K562 (cell line): ENCODE results near the gene DHX57. TPM values are rescaled to one million over a fixed set of nuclear protein-coding genes. Genes with fewer than 3 reads are reported as not detected.

Source experiments
- ADNP ChIP-seq: fragments of 200-800 bp; sonication (Bioruptor generic); IDR thresholded peaks from 2 replicates; pipeline ENCODE4 v1.6.1; 2016; ENCODE audit warnings: missing genetic modification characterization, missing compliant biosample characterization
- BRCA1 ChIP-seq, 2 experiments: fragments of 450-650 bp in 1 of 2; sonication (generic) in 1 of 2; formaldehyde crosslinking in 1 of 2; IDR thresholded peaks; 2 replicates each; pipeline versions ENCODE4 v1.5.0 to v1.6.1; 2017 to 2020; ENCODE audit warnings: mild to moderate bottlenecking in 1 of 2, missing genetic modification reagents in 1 of 2
- CBX1 ChIP-seq: sonication (generic); IDR thresholded peaks from 2 replicates; pipeline ENCODE4 v1.6.1; 2016; ENCODE audit warnings: antibody characterized with exemption, low read depth, mild to moderate bottlenecking
- CCNT2 ChIP-seq: IDR thresholded peaks from 2 replicates; pipeline ENCODE4 v1.6.1; 2011; ENCODE audit warnings: borderline replicate concordance, low read depth, mild to moderate bottlenecking, moderate library complexity, mixed read lengths, low read length; ENCODE audit not compliant: insufficient read length; ENCODE audit errors: extremely low read depth
- GABPA ChIP-seq: fragments of 200-800 bp; sonication (Bioruptor generic); conservative IDR thresholded peaks from 2 replicates; pipeline ENCODE4 v1.6.1; 2016; ENCODE audit warnings: low read depth, missing genetic modification characterization, missing compliant biosample characterization
- NCOA2 ChIP-seq, 2 experiments: fragments of 450-650 bp; IDR thresholded peaks; 2 replicates each; pipeline ENCODE4 v1.6.1; 2018; ENCODE audit warnings: mild to moderate bottlenecking in 2 of 2, moderate library complexity in 1 of 2; ENCODE audit not compliant: partially characterized antibody in 2 of 2
- POLR2AphosphoS2 ChIP-seq: IDR thresholded peaks from 2 replicates; pipeline ENCODE4 v1.6.1; 2012; ENCODE audit warnings: low read length, improper control_type of control experiment
- RHOXF2B ChIP-seq: fragments of 250-450 bp; sonication (Bioruptor Pico); conservative IDR thresholded peaks from 2 replicates; pipeline ENCODE4 v1.5.1; 2021
- TBL1XR1 ChIP-seq, 2 experiments: IDR thresholded peaks; 2 replicates each; pipeline ENCODE4 v1.6.1; 2012; ENCODE audit warnings: improper control_type of control experiment in 2 of 2, low read length in 2 of 2, mild to moderate bottlenecking in 1 of 2
- ZBTB17 ChIP-seq: fragments of 450-650 bp; formaldehyde crosslinking; IDR thresholded peaks from 2 replicates; pipeline ENCODE4 v1.4.0; 2020; ENCODE audit warnings: mild to moderate bottlenecking
- ZNF76 ChIP-seq: fragments of 250-450 bp; sonication (Bioruptor Pico); IDR thresholded peaks from 2 replicates; pipeline ENCODE4 v1.4.0; 2020; ENCODE audit warnings: mild to moderate bottlenecking, moderate library complexity, borderline replicate concordance
- polyA plus RNA-seq, 8 experiments: library from polyadenylated mRNA; depleted of rRNA in 4 of 8; stranded (reverse) in 5 of 8; unstranded in 3 of 8; fragments of >200 nt; fragmentation: Nextera tagmentation in 2 of 8; fragmentation: Illumina TruSeq in 1 of 8; extraction: Ambion mirVana in 2 of 8; extraction: Trizol in 1 of 8; gene quantifications; 2 replicates each; pipeline versions ENCODE4 v1.2.1 to v1.2.3, GENCODE V29; 2011 to 2014; ENCODE audit warnings: inconsistent platforms in 1 of 8, missing spikeins in 1 of 8
- total RNA-seq, 7 experiments: library from RNA; depleted of rRNA in 6 of 7; stranded (reverse); fragments of >200 nt in 6 of 7; fragmentation: Illumina TruSeq in 2 of 7; extraction: Trizol in 2 of 7; gene quantifications; 2 replicates each; pipeline versions ENCODE4 v1.2.1 to v1.2.3, GENCODE V29; 2011 to 2021; ENCODE audit warnings: low replicate concordance in 1 of 7
- TF ChIP-seq, protein P1 (sequence below): fragments of 250-450 bp; sonication (Bioruptor Pico); IDR thresholded peaks from 2 replicates; pipeline ENCODE4 v1.8.0; 2021; ENCODE audit warnings: moderate library complexity, mild to moderate bottlenecking, inconsistent platforms
- TF ChIP-seq, protein P2 (sequence below): sonication (generic); formaldehyde crosslinking; IDR thresholded peaks from 2 replicates; pipeline ENCODE4 v1.8.0; 2022; ENCODE audit warnings: mild to moderate bottlenecking, missing genetic modification reagents, borderline replicate concordance
- TF ChIP-seq, protein P3 (sequence below): sonication (generic); formaldehyde crosslinking; IDR thresholded peaks from 2 replicates; pipeline ENCODE4 v1.8.0; 2022; ENCODE audit warnings: mild to moderate bottlenecking, missing genetic modification reagents
- TF ChIP-seq, protein P4 (sequence below): fragments of 450-650 bp; formaldehyde crosslinking; IDR thresholded peaks from 2 replicates; pipeline ENCODE4 v1.4.0; 2022; ENCODE audit warnings: mild to moderate bottlenecking, moderate library complexity

DHX57 gene
- total and polyA plus RNA-seq, 9 of the 15 experiments (the other 6 are each of a cell fraction or from before 2014, with no cell fraction given): 7.4 to 23.6 (median 17.9) TPM

DNA sequence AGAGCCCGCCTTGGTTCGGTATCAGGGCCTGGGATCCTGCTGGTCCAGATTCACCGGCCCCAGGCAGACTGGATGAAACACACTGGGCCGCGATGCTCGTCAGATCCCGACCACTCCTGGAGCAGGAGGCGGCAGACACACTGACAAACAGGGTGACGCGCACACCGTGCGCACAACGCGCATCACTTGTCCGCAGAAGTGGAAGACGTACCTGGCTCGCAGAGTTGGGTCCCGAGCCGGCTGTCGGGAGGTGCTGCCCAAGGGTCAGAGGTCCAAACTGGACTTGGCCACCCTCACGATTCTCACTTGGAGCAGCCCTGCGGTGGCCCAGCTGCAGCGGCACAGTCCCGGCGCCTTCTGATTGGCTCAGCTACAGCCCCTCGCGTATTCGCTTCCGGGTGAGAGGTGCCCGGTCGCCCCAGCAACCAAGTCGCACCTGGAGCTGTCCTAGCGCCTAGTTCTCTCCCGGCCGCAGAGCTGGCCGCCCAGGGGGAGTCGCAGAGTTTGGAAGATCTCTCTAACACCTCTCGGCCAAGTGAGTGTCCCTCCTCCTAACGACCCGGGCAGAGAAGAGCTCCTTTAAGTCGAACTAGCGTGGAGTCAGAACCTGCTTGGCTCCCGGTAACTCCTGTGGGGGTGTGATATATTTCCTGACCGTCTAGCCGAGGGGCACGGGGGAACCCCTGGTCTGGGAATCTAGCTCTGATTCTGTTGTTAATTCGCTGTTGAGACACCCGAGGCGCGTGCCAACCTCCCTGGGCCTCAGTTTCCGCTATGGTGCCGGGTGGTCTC, at the start of gene DHX57, which contains the start of gene MORN2 (continued):
- TF ChIP-seq, protein P1, sequence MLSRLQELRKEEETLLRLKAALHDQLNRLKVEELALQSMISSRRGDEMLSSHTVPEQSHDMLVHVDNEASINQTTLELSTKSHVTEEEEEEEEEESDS: no peak
- TF ChIP-seq, protein P2, sequence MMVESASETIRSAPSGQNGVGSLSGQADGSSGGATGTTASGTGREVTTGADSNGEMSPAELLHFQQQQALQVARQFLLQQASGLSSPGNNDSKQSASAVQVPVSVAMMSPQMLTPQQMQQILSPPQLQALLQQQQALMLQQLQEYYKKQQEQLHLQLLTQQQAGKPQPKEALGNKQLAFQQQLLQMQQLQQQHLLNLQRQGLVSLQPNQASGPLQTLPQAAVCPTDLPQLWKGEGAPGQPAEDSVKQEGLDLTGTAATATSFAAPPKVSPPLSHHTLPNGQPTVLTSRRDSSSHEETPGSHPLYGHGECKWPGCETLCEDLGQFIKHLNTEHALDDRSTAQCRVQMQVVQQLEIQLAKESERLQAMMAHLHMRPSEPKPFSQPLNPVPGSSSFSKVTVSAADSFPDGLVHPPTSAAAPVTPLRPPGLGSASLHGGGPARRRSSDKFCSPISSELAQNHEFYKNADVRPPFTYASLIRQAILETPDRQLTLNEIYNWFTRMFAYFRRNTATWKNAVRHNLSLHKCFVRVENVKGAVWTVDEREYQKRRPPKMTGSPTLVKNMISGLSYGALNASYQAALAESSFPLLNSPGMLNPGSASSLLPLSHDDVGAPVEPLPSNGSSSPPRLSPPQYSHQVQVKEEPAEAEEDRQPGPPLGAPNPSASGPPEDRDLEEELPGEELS (CRISPR knock-in tag): no peak; the same call in 1 of the 2 replicates
- TF ChIP-seq NCOA2 (IDR thresholded peaks at IDR 0.05; ENCODE audit: partially characterized antibody in 2 of 2) (no peak), RHOXF2B (no peak), CCNT2 (no peak), ZBTB17 (CRISPR knock-in tag) (peak; percentile 80), GABPA (tag) (peak; percentile 97), ZNF76 (no peak), POLR2AphosphoS2 (no peak), TBL1XR1 (IDR thresholded peaks at IDR 0.05; ENCODE audit: low read length in 2 of 2) (no peak), ADNP (tag) (no peak), BRCA1 (IDR thresholded peaks at IDR 0.05) (no peak), BRCA1 (CRISPR knock-in tag; IDR thresholded peaks at IDR 0.05) (no peak), CBX1 (peak; percentile 70; the same call in 1 of the 2 replicates)
- TF ChIP-seq, protein P3, sequence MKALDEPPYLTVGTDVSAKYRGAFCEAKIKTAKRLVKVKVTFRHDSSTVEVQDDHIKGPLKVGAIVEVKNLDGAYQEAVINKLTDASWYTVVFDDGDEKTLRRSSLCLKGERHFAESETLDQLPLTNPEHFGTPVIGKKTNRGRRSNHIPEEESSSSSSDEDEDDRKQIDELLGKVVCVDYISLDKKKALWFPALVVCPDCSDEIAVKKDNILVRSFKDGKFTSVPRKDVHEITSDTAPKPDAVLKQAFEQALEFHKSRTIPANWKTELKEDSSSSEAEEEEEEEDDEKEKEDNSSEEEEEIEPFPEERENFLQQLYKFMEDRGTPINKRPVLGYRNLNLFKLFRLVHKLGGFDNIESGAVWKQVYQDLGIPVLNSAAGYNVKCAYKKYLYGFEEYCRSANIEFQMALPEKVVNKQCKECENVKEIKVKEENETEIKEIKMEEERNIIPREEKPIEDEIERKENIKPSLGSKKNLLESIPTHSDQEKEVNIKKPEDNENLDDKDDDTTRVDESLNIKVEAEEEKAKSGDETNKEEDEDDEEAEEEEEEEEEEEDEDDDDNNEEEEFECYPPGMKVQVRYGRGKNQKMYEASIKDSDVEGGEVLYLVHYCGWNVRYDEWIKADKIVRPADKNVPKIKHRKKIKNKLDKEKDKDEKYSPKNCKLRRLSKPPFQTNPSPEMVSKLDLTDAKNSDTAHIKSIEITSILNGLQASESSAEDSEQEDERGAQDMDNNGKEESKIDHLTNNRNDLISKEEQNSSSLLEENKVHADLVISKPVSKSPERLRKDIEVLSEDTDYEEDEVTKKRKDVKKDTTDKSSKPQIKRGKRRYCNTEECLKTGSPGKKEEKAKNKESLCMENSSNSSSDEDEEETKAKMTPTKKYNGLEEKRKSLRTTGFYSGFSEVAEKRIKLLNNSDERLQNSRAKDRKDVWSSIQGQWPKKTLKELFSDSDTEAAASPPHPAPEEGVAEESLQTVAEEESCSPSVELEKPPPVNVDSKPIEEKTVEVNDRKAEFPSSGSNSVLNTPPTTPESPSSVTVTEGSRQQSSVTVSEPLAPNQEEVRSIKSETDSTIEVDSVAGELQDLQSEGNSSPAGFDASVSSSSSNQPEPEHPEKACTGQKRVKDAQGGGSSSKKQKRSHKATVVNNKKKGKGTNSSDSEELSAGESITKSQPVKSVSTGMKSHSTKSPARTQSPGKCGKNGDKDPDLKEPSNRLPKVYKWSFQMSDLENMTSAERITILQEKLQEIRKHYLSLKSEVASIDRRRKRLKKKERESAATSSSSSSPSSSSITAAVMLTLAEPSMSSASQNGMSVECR (CRISPR knock-in tag): peak; percentile 91; the same call in 1 of the 2 replicates
- TF ChIP-seq, protein P4, sequence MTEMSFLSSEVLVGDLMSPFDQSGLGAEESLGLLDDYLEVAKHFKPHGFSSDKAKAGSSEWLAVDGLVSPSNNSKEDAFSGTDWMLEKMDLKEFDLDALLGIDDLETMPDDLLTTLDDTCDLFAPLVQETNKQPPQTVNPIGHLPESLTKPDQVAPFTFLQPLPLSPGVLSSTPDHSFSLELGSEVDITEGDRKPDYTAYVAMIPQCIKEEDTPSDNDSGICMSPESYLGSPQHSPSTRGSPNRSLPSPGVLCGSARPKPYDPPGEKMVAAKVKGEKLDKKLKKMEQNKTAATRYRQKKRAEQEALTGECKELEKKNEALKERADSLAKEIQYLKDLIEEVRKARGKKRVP (CRISPR knock-in tag): no peak
